OCI-M2 (cell line): ENCODE results near the gene GSK3B.
A peak's percentile ranks its signal among the peaks of the same experiment; 100 is the strongest.

Source experiments
- DNase-seq: peaks from one replicate; lab custom pipeline; 2025; ENCODE audit not compliant: unreplicated experiment; lab: John Stamatoyannopoulos, UW

Gene GSK3B

DNA sequence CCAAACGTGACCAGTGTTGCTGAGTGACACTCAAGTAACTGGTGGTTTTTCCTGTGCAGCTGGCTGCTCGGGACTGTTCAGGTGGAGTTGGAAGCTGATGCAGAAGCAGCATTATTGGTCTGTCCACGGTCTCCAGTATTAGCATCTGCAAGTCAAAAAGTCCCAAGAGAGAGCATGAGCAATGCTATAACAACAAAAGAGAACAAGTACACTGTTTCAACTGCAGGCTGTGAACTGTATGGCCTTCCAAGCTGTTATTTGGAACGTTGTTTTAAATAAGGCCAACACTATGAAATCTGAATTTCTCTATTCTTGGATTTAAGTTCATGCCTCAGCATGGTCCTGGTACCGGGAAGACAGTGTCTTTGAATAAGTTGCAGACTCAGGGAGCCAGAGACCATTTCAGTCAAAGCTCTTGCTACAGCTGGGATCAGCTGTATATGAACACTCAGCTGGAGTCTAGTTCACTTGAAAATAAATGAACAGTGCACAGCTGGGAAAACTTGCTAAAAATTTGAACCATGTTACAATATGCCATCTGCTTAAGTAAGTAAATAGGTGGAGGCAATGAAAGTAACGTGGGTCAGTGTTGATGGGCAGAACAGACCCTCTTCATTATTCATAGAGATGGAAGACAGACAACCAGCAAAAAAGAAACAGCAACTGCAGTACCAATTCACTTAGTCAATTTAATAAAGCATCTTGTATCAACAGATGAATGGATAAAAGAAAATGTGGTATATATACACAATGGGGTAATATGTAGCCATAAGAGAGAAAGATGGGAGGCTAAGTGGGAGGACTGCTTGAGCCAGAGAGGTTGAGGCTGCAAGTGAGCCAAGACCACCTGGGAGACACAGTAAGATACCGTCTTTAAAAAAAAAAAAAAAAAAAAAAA is 267.3 kb downstream of the GSK3B start:
- no peak for DNase-seq

DNA sequence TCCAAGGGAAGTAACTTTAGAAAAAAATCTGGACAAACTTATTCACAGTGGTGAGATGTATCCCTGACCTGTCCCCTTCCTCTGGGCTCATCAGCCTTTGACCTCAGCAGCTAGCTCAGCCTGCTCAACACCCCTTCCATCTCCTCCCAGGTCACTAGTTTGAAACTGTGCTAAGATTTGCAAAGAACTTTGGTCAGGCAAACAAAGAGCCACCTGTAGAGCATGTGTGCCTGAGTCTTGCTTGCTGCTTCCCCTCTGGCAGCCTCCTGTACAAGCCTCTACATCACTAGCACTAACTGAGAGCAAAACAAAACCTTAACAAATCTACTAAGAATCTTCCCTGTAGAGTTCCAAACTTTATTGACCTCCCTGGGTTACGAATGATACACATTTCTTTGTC is 268.4 kb downstream of the GSK3B start:
- no peak for DNase-seq

DNA sequence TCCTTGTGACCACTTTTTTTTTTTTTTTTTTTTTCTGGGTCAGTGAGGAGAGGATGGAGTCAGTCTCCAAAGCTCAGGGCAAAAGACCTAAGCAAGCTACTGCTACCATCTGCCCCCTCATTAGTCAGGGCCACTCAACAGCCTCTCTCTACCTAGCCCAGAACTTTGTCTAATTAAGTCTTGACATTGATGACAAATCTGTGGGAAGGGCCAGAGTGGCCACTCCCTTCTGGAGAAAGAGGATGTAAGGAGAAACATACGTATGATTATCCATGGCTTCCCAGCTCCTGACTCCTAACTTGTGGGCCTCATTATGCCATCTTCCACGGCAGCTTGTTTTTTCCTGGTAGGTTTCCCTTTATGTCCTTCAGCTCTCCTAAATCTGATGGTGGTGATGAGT is 274.4 kb downstream of the GSK3B start:
- no peak for DNase-seq

DNA sequence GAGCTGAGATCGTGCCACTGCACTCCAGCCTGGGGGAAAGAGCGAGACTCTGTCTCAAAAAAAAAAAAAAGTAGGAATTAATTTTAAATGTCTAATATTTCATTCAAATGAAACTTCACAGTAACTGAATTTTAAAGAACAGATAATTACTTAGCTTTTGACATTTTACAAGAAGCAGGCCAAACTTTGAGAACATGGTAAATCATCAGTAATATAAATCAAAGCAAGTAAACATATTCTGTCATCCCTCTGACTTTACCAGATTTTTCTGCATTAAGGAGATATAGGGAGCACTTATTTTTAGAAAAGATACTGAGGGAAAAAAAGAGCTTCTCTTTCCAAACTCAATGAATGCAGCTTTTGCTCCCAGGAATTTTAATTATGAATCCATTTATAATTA is 275.3 kb downstream of the GSK3B start:
- DNase-seq, result no peak

DNA sequence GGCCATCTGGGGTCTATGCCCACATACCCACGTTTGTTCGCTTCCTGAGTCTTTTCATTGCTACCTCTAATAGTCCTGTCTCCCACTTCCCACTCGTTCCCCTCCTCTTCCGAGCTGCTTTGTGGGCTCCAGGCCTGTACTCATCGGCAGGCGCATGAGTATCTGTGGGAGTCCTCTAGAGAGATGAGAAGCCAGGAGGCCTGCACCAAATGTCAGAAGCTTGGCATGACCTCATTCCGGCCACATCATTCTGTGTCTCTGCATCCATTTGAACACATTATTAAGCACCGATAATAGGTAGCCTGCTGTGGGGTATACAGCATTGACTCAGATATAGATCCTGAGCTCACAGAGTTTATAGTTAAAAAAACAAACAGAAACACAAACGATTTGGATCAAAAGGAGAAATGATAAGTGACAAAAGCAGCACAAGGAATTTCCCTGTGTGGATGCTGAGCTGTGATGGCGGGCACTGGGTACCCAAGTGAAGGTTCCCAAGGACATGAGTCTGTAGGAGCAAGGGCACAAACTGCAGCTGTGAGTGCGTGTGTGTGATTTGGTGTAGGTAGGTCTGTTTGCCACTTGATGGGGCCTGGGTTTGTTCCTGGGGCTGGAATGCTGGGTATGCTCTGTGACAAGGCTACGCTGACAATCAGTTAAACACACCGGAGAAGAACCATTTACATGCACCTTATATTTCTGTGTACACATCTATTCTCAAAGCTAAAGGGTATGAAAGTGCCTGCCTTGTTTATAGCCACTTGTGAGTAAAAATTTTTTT is 276.5 kb downstream of the GSK3B start:
- DNase-seq, result no peak

GRCh38 chr3:119817071-119817470 is 277.2 kb downstream of the GSK3B start:
- DNase-seq, result no peak

DNA sequence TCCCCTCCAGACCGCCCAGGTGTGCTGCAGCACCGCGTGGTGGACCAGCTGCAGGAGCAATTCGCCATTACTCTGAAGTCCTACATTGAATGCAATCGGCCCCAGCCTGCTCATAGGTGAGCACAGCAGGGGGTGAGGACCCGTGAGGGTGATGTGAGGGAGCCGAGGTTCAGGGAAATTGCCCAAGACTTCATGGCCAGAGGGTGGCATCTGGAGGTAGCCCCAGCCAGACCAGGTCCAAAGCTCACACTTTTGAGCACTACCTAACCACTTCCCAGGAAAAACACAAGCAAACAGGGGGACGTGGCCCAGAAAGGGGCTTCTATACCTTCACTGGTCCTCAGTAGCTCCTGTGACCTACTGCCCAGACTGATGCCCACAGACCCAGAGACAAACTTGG is 278.5 kb downstream of the GSK3B start:
- no peak for DNase-seq

DNA sequence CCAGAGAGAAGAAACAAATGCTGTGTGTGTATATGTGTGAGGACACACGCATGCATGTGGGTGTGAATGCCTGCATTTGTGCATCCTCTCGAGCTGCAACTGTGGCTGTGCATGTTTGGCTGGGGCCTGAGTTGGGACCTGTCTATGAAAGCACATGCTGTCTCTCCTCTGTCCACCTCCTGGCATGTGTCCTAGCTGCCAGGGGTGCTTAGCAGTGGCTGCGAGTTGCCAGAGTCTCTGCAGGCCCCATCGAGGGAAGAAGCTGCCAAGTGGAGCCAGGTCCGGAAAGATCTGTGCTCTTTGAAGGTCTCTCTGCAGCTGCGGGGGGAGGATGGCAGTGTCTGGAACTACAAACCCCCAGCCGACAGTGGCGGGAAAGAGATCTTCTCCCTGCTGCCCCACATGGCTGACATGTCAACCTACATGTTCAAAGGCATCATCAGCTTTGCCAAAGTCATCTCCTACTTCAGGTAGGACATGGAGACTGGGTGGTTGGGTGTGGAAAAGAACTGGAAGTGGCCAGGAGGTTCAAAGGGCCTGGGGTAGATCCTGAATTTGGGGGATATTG is 281.7 kb downstream of the GSK3B start:
- no peak for DNase-seq

GRCh38 chr3:119810018-119810435 is 284.2 kb downstream of the GSK3B start:
- no peak for DNase-seq

- DNase-seq, result no peak
Measured at GRCh38 chr3:119809249-119810017, 284.8 kb downstream of the GSK3B start.

GRCh38 chr3:119808843-119809242 is 285.4 kb downstream of the GSK3B start:
- no peak for DNase-seq

DNA sequence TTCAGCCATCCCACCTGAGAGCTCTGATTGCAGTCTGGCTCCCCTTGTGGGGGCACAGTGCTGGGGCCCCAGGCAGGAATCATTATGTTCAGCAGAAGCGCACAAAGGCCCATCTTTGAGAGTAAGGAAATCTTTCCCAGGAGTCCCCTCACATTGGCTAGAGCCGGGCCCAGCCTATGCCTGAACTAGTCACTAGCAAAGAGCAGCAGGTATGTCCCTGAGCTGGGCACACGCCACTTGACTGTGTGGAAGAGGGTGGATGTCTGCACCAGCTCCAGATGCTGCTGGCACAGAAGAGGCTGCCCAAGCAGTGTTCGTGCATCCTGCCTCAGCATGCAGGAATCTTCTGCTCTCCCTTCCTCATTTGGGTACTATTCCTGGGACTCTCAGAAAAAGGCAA is 286.0 kb downstream of the GSK3B start:
- DNase-seq, result no peak

GRCh38 chr3:119800844-119801243 is 293.4 kb downstream of the GSK3B start:
- DNase-seq, result no peak

- no peak for DNase-seq
Measured at GRCh38 chr3:119796785-119797184, 297.5 kb downstream of the GSK3B start.

- DNase-seq, result no peak
Measured at GRCh38 chr3:119796368-119796767, 297.9 kb downstream of the GSK3B start.

DNA sequence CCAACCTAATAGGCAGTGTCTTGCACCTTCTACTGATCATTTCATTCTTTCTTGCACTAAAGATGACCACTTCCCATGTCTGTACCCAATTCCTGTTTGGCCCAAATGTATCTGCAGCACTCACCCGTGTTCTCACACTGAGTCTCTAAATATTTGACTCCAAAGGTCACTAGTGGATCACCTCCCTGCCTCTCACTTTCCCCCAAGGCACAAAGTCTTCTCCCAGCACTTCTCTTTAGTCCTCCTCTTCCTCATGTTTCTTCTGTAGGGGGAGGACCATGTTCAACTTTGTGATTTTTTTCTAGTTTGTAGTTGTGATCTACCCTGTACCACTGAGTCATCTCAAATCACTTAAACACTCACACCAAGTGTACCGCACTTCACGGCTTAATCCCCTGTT is 298.4 kb downstream of the GSK3B start:
- no peak for DNase-seq

DNA sequence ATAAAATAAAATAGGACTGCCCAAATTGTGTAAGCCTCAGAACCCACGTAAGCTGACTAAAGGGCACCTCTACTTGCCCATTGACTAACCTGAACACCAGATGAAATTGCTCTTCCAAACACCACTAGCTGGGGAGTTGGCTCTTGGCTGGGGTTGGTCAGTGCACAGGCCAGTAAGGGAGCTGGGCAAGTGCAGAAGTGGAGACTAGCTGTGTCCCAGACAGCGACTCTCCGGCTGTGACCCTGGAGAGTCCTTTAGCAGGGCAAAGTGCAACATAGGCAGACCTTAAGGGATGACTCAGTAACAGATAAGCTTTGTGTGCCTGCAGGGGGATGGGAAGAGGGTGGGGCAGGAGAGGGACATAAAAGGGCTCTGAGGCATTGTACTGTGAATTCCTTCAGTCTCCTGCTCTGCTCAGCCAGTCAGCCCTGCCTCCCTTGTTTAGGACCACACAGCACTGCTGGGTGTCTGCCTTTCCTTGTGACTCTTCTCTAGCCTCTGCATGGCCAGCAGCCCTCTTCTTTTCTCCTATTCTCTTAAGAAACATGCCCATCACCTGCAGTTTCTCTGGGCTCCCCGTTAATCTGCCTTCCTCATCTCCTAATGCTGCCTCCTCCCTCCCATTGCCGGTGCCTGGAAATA is 299.2 kb downstream of the GSK3B start:
- DNase-seq, result peak; percentile 4

DNA sequence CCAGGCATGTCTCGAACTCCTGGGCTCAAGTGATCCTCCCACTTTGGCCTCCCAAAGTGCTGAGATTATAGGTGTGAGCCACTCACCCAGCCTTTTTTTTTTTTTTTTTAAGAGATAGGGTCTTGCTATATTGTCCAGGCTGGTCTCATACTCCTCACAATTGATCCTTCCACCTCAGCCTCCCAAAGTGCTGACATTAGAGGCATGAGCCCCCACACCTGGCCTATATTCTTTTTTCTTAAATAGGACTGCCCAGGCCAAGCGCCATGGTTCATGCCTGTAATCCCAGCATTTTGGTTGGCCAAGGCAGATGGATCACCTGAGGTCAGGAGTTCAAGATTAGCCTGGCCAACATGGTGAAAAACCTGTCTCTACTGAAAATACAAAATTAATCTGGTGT is 299.8 kb downstream of the GSK3B start:
- no peak for DNase-seq

DNA sequence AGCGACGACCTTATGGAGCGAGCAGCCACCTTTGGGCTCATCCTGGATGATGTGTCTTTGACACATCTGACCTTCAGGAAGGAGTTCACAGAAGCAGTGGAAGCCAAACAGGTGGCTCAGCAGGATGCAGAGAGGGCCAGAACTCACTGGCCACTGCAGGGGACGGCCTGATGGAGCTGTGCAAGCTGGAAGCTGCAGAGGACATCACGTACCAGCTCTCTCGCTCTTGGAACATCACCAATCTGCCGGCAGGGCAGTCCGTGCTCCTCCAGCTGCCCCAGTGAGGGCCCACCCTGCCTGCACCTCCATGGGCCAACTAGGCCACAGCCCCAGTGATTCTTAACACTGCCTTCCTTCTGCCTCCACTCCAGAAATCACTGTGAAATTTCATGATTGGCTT is 302.0 kb downstream of the GSK3B start:
- no peak for DNase-seq

DNA sequence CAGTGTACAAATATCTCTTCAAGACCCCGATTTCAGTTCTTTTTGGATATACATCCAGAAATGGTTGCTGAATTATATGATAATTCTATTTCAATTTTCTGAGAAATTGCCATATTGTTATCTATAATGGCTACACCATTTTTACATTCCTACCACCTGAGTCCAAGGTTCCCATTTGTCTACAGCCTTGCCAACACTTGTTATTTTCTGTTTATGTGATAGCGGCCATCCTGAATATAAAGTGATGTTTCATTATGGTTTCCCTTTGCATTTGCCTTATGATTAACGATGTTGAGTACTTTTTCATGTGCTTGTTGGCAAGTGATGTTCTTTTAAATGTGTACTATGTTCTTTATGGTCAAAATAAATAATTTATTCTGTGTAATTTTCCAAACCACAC is 303.9 kb downstream of the GSK3B start:
- DNase-seq, result no peak

DNA sequence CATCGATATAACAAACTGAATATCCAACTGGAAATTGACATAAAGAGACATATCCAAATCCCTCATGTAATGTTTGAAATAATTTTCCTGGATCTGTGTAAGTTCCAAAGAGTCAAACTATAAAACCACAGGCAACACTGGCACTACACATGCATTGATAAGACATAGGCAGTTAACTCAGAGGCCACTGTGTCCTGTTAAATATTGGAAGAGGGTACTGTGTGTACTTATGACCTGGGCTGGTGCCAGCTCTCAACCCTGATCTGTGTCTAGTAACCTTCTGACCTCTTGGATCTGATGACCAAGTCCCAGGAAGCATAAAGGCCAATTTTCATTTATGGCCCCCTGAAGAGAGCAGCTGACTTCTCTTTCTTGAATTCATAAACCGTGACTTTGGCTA is 307.8 kb downstream of the GSK3B start:
- DNase-seq, result no peak
